Retinal pigment epithelial cell (primary cell): ENCODE measurements around the gene RPS25.

ENCODE experiments used
- DNase-seq: peaks from one replicate; pipeline ENCODE4 v3.0.0-alpha.2; 2010; ENCODE audit warnings: low read depth
- H3K4me3 ChIP-seq: 2 replicates; pipeline ENCODE4 v1.5.1; 2011; ENCODE audit warnings: mild to moderate bottlenecking, low read length, control low read depth, moderate library complexity
- TF ChIP-seq, protein P1 (sequence below): conservative IDR thresholded peaks from 2 replicates; pipeline ENCODE4 v1.5.1; 2011; ENCODE audit warnings: low read depth, low read length, control low read depth, inconsistent platforms

The RPS25 gene

DNA sequence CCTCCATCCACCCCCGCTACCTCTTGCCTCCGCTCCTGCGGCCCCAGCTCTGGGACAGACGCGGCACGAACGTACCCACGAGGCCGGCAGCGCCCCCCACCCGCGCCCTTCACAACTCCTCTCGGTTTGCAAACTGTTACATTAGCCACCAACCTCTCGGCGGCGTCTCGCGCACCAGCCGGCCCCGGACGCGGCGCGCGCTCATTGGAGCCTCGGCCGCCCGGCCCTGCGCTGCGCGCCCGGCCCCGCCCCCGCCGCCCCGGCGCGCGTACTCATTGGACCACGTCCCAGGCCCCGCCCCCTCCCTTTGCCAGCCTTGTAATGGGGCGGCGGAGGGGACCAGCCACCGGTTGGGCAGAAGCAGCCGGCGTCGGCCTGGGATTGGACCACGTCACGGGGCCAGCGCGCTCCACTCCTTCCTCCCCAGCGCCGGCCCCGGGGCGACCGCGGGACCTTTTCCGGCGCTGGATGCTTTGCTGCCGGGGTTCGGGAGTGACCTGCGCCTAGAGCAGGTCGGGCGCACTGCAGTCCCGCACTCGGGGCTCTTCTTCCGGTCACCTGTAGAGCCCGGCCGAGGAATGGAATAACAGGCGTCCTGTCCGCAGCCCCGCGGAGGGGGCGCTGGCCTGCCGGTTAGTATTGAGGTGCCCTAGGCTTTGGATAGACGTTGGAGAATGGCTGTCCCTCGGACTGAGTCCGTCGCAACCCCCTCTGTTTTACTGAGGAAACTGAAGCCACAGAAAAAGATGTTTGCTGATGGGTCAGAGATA, 39.0 kb upstream of the RPS25 start, which contains the start of gene HYOU1:
Gene HYOU1 (minus strand): TSS at position 206 of the 770 bp plus-strand sequence. CDS start 1,045 bp downstream, outside the sequence.
- peak; percentile 87 for DNase-seq
- H3K4me3 ChIP-seq: peak within 1 kb of the TSS; percentile 84
- TF ChIP-seq, protein P1, sequence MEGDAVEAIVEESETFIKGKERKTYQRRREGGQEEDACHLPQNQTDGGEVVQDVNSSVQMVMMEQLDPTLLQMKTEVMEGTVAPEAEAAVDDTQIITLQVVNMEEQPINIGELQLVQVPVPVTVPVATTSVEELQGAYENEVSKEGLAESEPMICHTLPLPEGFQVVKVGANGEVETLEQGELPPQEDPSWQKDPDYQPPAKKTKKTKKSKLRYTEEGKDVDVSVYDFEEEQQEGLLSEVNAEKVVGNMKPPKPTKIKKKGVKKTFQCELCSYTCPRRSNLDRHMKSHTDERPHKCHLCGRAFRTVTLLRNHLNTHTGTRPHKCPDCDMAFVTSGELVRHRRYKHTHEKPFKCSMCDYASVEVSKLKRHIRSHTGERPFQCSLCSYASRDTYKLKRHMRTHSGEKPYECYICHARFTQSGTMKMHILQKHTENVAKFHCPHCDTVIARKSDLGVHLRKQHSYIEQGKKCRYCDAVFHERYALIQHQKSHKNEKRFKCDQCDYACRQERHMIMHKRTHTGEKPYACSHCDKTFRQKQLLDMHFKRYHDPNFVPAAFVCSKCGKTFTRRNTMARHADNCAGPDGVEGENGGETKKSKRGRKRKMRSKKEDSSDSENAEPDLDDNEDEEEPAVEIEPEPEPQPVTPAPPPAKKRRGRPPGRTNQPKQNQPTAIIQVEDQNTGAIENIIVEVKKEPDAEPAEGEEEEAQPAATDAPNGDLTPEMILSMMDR: peak; percentile 32

DNA sequence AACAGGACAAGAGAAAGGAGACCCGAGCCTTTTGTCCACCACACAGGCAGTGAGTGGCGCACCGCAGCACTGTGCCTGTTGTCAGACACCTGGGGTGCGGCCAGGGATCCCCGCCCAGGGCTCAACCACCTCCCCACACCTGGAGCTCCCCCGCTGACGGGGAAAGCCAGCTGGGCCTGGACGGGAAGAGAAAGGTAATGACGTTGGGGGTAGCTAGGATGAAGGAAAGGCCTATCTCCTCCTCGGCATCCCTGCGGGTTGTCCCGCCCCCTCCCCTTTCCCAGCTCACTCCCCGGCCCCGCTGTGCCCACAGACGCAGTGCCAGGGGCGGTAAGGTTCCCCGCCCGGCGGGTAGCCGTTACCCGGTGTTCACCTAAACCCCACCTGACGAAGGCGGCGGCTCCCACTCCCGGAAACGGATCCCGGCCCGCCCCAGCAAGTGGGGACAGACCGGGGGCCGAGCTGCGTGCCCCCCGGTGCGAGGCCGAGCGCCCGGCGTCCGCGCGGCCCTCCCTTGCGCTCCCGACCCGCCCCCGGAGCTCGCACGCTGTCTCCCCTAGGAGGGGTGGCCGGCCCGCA, 38.4 kb upstream of the RPS25 start:
- TF ChIP-seq, protein P1: no peak
- DNase-seq: no peak
- H3K4me3 ChIP-seq: peak overlapping the region; percentile 82

DNA sequence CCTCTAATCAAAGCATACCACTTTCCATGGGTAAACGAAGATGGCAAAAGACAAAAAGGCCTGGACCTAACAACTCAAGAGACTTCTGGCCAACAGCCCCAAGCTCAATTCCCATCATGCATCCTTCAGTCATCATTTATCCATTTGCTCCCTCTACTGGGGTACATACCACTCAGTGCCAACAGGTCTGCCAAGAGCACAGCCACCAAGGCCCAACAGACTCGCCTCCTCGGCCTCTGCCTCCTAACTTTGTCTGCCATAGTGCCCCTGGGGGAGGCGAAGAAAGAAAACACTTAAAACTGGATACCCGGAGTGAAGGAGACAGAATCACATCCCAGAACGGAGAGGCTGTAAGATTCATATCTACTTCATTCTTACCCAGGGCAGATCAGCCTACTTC, 37.8 kb upstream of the RPS25 start:
- no peak for DNase-seq
- TF ChIP-seq, protein P1: peak; percentile 38
- peak overlapping the region; percentile 82 for H3K4me3 ChIP-seq

DNA sequence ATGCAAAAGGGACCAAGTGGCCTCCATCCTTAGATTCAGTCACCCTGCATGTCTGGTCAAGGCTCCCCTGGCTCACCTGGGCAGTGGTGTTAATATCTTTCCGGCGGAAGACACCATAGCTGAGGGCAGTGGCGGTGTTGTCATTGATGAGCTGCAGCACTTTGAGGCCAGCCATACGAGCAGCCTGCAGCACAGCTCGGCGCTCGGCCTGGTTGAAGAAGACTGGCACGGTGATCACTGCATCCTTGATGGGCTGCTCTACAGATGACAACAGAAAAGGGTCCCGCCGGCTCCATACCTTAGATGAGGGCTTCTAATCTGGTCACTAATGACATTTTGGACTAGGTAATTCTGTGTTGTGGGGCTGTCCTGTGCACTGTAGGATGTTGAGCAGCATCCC, 36.3 kb upstream of the RPS25 start:
- no peak overlapping the region for H3K4me3 ChIP-seq
- TF ChIP-seq, protein P1: no peak
- DNase-seq: no peak

DNA sequence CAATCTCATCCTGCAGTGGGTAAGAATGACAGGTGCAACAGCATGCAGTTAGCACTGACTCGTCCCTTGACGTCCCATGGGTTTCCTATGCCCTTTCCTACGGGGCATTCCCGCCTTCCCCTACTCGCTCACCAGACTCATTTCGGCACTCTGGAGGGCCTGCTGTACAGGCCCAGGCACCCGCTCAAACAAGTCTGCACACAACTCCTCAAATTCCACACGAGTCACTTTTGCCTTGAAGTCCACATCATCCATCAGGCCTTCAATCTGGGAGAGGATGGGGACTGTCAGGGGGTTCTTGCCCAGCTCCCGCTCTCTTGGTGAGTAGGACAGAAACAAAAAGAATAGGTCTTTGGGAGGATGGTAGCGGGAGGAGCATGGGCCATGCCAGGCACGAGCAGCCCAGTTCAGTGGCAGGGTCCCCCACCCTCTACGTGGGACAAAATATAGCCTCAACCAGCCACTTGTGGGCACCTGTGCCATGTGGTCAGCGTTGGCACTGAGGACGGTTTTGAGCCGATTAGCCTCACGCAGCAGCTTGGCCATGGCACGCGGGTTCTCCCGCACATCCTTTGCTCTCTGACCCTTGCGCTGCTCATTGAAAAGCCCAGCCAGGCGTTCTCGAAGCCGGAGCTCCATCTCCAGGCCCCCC, 34.1 kb upstream of the RPS25 start:
- no peak overlapping the region for H3K4me3 ChIP-seq
- TF ChIP-seq, protein P1: no peak
- DNase-seq: no peak

DNA sequence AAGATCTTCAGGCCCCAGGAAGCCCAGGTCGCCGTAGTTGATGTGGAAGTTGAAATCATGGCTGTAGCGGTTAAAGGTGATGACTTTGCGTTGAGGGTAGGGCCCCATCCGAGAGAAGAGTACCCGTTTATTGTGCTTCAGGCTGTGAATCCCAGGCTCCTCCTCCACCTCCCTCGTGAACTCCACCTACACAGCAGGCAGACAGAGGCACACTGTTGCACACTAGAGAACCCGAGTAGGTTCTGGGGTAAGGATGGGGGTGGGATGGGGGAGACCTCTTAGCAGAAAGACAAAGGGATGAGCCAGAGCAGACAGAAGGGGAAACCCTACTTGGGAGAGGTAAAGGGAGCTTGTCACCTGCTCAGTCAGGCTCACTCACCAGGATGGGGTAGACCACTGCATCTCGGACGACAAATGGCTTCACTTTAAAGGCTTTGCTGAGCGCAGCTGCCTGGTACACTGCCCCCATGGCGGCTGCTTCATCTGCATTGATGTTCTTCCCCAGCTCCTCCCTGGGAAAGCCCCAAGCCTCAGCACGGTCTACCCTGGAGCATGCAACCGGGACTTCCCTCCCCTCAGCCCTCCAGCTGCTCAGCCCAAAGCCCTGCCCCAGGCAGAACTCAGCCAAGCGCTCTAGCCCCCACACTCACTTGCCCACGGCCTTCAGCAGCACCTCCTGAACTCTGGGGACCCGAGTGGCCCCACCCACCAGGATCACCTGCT, 33.5 kb upstream of the RPS25 start:
- no peak overlapping the region for H3K4me3 ChIP-seq
- DNase-seq: no peak

More for the DNA sequence above, 33.5 kb upstream of the RPS25 start:
- TF ChIP-seq, protein P1: no peak
